DND-41 (cell line): ENCODE measurements around the gene TIMMDC1.

Experiments
- EZH2 ChIP-seq: IDR thresholded peaks from 3 replicates; pipeline ENCODE4 v1.6.1; 2012; ENCODE audit warnings: borderline replicate concordance, low read depth, mild to moderate bottlenecking, moderate library complexity, low read length, inconsistent platforms; ENCODE audit not compliant: severe bottlenecking
- TF ChIP-seq, protein P1 (sequence below): IDR thresholded peaks from 2 replicates; pipeline ENCODE4 v1.5.1; 2012; ENCODE audit warnings: borderline replicate concordance, low read length, moderate library complexity, mild to moderate bottlenecking; ENCODE audit not compliant: poor library complexity, severe bottlenecking; ENCODE audit errors: extremely low read depth

DNA sequence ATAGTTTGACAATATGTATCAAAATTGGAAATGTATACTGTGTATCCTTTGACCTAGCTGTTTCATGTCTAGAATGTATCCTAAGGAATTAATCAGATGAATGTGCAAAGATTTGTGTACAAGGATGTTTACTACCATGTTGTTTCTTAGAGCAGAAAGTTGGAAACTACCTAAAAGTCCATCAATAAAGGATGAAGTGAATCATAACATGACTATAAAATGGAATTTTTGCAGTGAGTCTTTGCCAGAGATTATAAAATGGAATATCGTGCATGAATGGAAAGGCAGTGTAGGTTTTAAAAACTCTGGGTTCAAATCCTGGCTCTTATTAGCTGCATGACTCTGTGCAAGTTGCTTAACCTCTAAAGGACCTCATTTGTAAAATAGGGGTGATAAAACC, 15.2 kb upstream of the TIMMDC1 start:
- TF ChIP-seq EZH2: no peak
- TF ChIP-seq, protein P1, sequence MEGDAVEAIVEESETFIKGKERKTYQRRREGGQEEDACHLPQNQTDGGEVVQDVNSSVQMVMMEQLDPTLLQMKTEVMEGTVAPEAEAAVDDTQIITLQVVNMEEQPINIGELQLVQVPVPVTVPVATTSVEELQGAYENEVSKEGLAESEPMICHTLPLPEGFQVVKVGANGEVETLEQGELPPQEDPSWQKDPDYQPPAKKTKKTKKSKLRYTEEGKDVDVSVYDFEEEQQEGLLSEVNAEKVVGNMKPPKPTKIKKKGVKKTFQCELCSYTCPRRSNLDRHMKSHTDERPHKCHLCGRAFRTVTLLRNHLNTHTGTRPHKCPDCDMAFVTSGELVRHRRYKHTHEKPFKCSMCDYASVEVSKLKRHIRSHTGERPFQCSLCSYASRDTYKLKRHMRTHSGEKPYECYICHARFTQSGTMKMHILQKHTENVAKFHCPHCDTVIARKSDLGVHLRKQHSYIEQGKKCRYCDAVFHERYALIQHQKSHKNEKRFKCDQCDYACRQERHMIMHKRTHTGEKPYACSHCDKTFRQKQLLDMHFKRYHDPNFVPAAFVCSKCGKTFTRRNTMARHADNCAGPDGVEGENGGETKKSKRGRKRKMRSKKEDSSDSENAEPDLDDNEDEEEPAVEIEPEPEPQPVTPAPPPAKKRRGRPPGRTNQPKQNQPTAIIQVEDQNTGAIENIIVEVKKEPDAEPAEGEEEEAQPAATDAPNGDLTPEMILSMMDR: no peak
